Trophoblast cell (in vitro differentiated cells and primary cell): ENCODE results near the gene MZT2A.
"Not testable (repeated sequence)": the region's sequence is repeated elsewhere in the genome, so short reads cannot be mapped to it uniquely, and the experiment has no call there.

ENCODE experiments used
- DNase-seq, 2 donors: peaks; one replicate each; pipeline ENCODE4 v3.0.0-alpha.2; 2016
- H2AFZ ChIP-seq: 2 replicates; pipeline ENCODE4 v1.6.1; 2013; ENCODE audit warnings: low read length, moderate library complexity, mild to moderate bottlenecking; ENCODE audit not compliant: insufficient read depth, poor library complexity
- H2AK5ac ChIP-seq: 2 replicates; pipeline ENCODE4 v1.6.1; 2013; ENCODE audit warnings: mild to moderate bottlenecking, low read length
- H2BK120ac ChIP-seq: 2 replicates; pipeline ENCODE4 v1.6.1; 2013; ENCODE audit warnings: low read length, mild to moderate bottlenecking, moderate library complexity; ENCODE audit not compliant: insufficient read depth, poor library complexity
- H2BK12ac ChIP-seq: 2 replicates; pipeline ENCODE4 v1.6.1; 2013; ENCODE audit warnings: mild to moderate bottlenecking, low read length, moderate library complexity
- H2BK5ac ChIP-seq: 2 replicates; pipeline ENCODE4 v1.6.1; 2013; ENCODE audit warnings: low read length, low read depth, moderate library complexity, mild to moderate bottlenecking; ENCODE audit not compliant: poor library complexity
- H3K14ac ChIP-seq: 2 replicates; pipeline ENCODE4 v1.6.1; 2013; ENCODE audit warnings: mild to moderate bottlenecking, low read length
- H3K18ac ChIP-seq: 2 replicates; pipeline ENCODE4 v1.6.1; 2013; ENCODE audit warnings: mild to moderate bottlenecking, low read length
- H3K23ac ChIP-seq: 2 replicates; pipeline ENCODE4 v1.6.1; 2013; ENCODE audit warnings: low read length
- H3K27ac ChIP-seq: 2 replicates; pipeline ENCODE4 v1.5.1; 2013; ENCODE audit warnings: low read depth, mild to moderate bottlenecking, inconsistent platforms, low read length, moderate library complexity
- H3K27me3 ChIP-seq: 2 replicates; pipeline ENCODE4 v1.6.1; 2013; ENCODE audit warnings: inconsistent platforms, mild to moderate bottlenecking, low read length, moderate library complexity; ENCODE audit not compliant: insufficient read depth
- H3K36me3 ChIP-seq, 2 experiments: 1 replicate in 1 of 2; 2 replicates in 1 of 2; pipeline ENCODE4 v1.6.1; 2013; ENCODE audit warnings: low read length in 2 of 2, mild to moderate bottlenecking in 2 of 2, moderate library complexity in 1 of 2; ENCODE audit not compliant: insufficient read depth in 2 of 2, control insufficient read depth in 1 of 2
- H3K4ac ChIP-seq: 2 replicates; pipeline ENCODE4 v1.6.1; 2013; ENCODE audit warnings: low read depth, mild to moderate bottlenecking, low read length, moderate library complexity
- H3K4me1 ChIP-seq, 2 experiments: 1 replicate in 1 of 2; 2 replicates in 1 of 2; pipeline ENCODE4 v1.6.1; 2013; ENCODE audit warnings: low read length in 2 of 2, mild to moderate bottlenecking in 2 of 2, moderate library complexity in 1 of 2; ENCODE audit not compliant: insufficient read depth in 2 of 2, control insufficient read depth in 1 of 2
- H3K4me2 ChIP-seq: 2 replicates; pipeline ENCODE4 v1.6.1; 2013; ENCODE audit warnings: inconsistent platforms, mild to moderate bottlenecking, low read length, moderate library complexity
- H3K4me3 ChIP-seq: 2 replicates; pipeline ENCODE4 v1.5.1; 2013; ENCODE audit warnings: mild to moderate bottlenecking, low read depth, low read length, inconsistent platforms
- H3K79me1 ChIP-seq: one replicate; pipeline ENCODE4 v1.6.1; 2013; ENCODE audit warnings: low read length
- H3K79me2 ChIP-seq: 2 replicates; pipeline ENCODE4 v1.6.1; 2013; ENCODE audit warnings: low read length, mild to moderate bottlenecking; ENCODE audit not compliant: control insufficient read depth, insufficient read depth, poor library complexity
- H3K9ac ChIP-seq: 2 replicates; pipeline ENCODE4 v1.6.1; 2013; ENCODE audit warnings: mild to moderate bottlenecking, low read length
- H3K9me3 ChIP-seq: 2 replicates; pipeline ENCODE4 v1.6.1; 2013; ENCODE audit warnings: low read depth, mild to moderate bottlenecking, control low read depth, inconsistent platforms, low read length; ENCODE audit not compliant: insufficient read depth
- H4K12ac ChIP-seq: 2 replicates; pipeline ENCODE4 v1.6.1; 2013; ENCODE audit warnings: low read depth, mild to moderate bottlenecking, low read length, moderate library complexity
- H4K8ac ChIP-seq: 2 replicates; pipeline ENCODE4 v1.6.1; 2013; ENCODE audit warnings: low read depth, mild to moderate bottlenecking, low read length, moderate library complexity
- H4K91ac ChIP-seq: one replicate; pipeline ENCODE4 v1.6.1; 2013; ENCODE audit warnings: low read depth, mild to moderate bottlenecking, low read length, moderate library complexity
- WGBS: extraction: QIAGEN DNeasy Blood & Tissue Kit; methylation state at CpG from one replicate; pipeline ENCODE4 v1.1.7; 2013; ENCODE audit warnings: missing lambda C conversion rate; ENCODE audit not compliant: insufficient read length, insufficient coverage; ENCODE audit errors: extremely low coverage; 5-methylcytosine and 5-hydroxymethylcytosine counted together

The MZT2A gene

DNA sequence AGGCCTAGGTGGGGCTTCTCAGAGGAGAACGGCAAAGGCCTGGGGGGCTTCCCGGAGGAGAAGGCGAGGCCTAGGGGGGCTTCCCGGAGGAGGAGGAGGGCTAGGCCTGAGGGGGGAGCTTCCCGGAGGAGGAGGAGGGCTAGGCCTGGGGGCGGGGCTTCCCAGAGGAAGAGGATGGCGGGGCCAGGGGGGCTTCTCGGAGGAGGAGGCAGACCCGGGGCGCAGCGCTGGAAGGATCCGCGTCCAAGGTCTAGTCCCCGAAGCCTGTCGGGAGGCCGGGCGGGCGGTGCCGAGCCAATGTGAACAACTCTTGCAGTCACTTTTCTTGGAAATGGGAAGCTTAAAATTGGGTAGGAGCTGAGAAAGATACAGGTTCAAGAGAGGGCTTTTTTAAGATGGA lies 46.3 kb downstream of the MZT2A start:
- Histone ChIP-seq H3K9me3 (no peaks in the 10 kb centered on the region), H2AFZ (no peak overlapping the region), H4K12ac (no peak overlapping the region), H2BK12ac (no peak overlapping the region), H3K4me2 (no peak overlapping the region), H3K36me3 (no peaks in the 10 kb centered on the region), H3K23ac (no peak overlapping the region), H3K27me3 (no peaks in the 10 kb centered on the region), H2AK5ac (no peak overlapping the region), H4K91ac (no peak overlapping the region), H3K4ac (no peak overlapping the region), H2BK120ac (no peak overlapping the region), H3K9ac (no peak overlapping the region), H3K18ac (no peak overlapping the region), H3K4me1 (no peaks in the 10 kb centered on the region), H3K79me1 (no peaks in the 10 kb centered on the region), H4K8ac (no peak overlapping the region), H3K4me3 (no peak overlapping the region), H3K79me2 (no peaks in the 10 kb centered on the region), H3K27ac (no peak overlapping the region), H3K14ac (no peak overlapping the region), H2BK5ac (no peak overlapping the region)
- no CpG with 5 or more reads among the region's 19 CpGs for WGBS
- no peak for DNase-seq

DNA sequence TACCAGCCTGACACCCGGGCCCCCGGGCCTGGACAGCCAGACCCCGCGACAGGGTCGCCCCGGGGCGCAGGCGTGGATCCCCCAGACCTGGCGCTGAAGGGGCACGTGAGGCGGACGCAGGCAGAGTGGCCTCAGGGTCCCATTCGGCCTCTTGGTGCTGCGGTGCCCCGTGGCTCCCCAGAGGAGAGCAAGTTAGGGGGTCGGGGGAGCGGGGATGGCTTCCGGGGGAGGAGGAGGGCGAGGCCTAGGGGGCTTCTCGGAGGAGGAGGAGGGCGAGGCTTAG lies 46.7 kb downstream of the MZT2A start:
- not testable (repeated sequence) for H4K12ac ChIP-seq, H3K27me3 ChIP-seq, H3K9me3 ChIP-seq, H2BK12ac ChIP-seq, H3K27ac ChIP-seq, H3K14ac ChIP-seq, DNase-seq, H3K4me2 ChIP-seq, H3K36me3 ChIP-seq, H2BK120ac ChIP-seq, H3K79me1 ChIP-seq, H3K18ac ChIP-seq, H4K91ac ChIP-seq, H2AFZ ChIP-seq, H3K9ac ChIP-seq, H3K4me1 ChIP-seq, H3K23ac ChIP-seq, H2AK5ac ChIP-seq, H3K4ac ChIP-seq, H3K4me3 ChIP-seq, H3K79me2 ChIP-seq, H2BK5ac ChIP-seq, H4K8ac ChIP-seq
- no CpG with 5 or more reads among the region's 21 CpGs for WGBS

DNA sequence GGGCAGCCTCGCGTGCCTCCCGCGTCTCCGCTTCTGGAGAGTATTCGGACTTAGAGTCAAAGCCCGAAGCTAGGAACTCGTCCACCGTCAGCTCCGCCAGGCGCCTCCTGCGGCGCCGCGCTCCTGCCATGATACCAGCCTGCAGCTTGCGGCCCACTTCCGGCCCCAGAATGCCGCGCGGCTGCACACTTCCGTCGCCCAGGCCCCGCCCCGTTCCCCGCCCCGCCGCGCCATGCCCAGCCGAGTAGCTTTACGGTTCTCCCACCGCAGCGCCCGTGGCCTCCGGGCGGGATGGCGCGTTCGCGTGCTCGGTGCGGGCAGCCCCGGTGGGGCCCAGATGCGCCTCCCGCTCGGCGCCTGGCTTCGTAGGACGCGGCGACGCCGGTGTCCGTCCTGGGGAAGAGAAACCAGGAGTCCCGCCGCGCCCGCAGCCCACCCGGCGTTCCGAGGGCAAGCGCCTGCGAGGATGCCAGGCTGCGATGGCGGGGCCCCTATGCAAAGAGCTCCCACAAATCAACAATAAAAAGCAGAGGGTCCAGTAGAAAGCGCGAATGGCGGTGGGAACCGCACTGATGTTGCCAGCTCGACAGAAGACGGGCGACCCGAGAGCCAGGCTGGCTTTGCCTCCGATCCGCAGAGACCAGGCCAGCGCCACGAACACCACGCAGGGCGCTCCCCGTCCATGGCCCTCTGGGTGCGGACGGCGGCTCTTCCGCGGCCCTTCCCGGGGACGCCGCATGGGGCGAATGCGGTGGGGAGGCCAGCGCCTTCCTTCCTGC lies 47.3 kb downstream of the MZT2A start:
- H3K9me3 ChIP-seq, H2AK5ac ChIP-seq, H2BK5ac ChIP-seq, H3K27me3 ChIP-seq, H3K9ac ChIP-seq, H2BK12ac ChIP-seq, H3K27ac ChIP-seq, H3K14ac ChIP-seq, H3K23ac ChIP-seq, H3K79me2 ChIP-seq, H3K4me3 ChIP-seq, H3K4ac ChIP-seq, H3K36me3 ChIP-seq, H4K8ac ChIP-seq, H4K91ac ChIP-seq, H3K18ac ChIP-seq, H4K12ac ChIP-seq, H3K4me2 ChIP-seq, H3K4me1 ChIP-seq, H3K79me1 ChIP-seq, H2AFZ ChIP-seq, H2BK120ac ChIP-seq: not testable (repeated sequence)
- no CpG with 5 or more reads among the region's 90 CpGs for WGBS
- DNase-seq: peak in 1 of 2 donors; percentile 19

DNA sequence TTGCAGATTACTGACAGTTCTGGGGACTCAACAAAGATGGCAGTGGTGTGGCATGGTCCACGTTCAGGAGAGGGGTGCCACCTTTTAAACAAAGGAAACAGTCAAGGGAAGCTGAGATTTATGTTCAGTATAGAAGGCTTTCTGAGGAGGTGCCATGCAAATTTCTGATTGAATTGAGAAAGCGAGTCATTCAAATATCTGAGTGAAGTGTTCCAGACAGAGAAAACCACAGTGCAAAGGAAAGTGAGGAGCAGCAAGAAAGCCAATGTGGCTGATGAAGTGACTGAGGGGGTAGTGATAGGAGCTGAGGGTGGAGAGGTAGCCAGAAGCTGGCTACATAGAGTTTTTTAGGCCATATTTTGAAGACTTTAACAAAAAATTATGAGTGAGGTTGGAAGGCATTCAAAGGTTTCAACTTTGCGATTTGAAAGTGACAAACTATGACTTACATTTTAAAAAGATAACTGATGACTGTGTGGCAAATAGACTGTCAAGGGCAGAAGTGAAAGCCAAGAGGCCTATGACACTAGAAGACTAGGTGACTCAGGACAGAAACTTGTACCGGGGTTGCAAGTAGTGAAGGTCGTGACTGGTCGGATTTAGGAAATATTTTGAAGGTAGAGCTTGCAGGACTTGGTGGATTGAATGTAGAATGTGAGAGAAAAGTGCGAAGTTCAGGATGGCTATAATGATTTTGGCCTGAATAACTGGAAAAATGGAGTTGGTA lies 51.3 kb downstream of the MZT2A start:
- H3K79me1 ChIP-seq, H3K23ac ChIP-seq, H3K4me3 ChIP-seq, H2BK120ac ChIP-seq, H2AK5ac ChIP-seq, H2BK12ac ChIP-seq, H3K36me3 ChIP-seq, H4K91ac ChIP-seq, H3K9ac ChIP-seq, H3K9me3 ChIP-seq, H3K4me2 ChIP-seq, DNase-seq, H3K18ac ChIP-seq, H3K27ac ChIP-seq, H4K12ac ChIP-seq, H2BK5ac ChIP-seq, H3K14ac ChIP-seq, H3K27me3 ChIP-seq, H3K4me1 ChIP-seq, H4K8ac ChIP-seq, H3K4ac ChIP-seq, H2AFZ ChIP-seq, H3K79me2 ChIP-seq: not testable (repeated sequence)
- WGBS: no CpG with 5 or more reads among the region's 7 CpGs
